ENCODE measurements around the gene F2RL2.

The F2RL2 gene

DNA sequence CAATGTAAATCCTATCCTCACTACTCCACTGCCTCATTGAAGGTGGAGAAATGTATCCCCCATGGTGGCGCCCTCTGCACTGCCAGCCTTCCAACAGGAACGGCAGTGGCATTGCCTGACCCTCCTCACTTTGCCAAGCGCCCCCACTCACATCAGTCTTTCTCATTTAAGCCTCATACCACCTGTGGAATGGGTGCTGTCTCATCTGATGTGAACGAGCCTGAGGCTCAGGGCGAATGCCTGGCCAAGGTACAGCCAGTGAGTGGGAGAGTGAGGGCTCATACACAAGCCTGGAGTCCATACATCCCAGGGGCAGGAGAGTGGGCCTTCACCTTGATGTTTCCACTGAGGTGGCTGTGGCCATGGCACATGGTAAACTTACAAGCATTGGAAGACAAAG, 10.3 kb downstream of the F2RL2 start:
- Histone ChIP-seq H3K27ac (replicated peaks) (no peak overlapping the region), H3K4me3 (replicated peaks; ENCODE audit: insufficient read depth, low read length) (no peak overlapping the region), H3K27me3 (ENCODE audit: insufficient read depth, poor library complexity, severe bottlenecking) (no peaks in the 10 kb centered on the region)
- TF ChIP-seq GABPA (IDR thresholded peaks at IDR 0.05; ENCODE audit: low read depth) = no peak
- TF ChIP-seq, protein P1, sequence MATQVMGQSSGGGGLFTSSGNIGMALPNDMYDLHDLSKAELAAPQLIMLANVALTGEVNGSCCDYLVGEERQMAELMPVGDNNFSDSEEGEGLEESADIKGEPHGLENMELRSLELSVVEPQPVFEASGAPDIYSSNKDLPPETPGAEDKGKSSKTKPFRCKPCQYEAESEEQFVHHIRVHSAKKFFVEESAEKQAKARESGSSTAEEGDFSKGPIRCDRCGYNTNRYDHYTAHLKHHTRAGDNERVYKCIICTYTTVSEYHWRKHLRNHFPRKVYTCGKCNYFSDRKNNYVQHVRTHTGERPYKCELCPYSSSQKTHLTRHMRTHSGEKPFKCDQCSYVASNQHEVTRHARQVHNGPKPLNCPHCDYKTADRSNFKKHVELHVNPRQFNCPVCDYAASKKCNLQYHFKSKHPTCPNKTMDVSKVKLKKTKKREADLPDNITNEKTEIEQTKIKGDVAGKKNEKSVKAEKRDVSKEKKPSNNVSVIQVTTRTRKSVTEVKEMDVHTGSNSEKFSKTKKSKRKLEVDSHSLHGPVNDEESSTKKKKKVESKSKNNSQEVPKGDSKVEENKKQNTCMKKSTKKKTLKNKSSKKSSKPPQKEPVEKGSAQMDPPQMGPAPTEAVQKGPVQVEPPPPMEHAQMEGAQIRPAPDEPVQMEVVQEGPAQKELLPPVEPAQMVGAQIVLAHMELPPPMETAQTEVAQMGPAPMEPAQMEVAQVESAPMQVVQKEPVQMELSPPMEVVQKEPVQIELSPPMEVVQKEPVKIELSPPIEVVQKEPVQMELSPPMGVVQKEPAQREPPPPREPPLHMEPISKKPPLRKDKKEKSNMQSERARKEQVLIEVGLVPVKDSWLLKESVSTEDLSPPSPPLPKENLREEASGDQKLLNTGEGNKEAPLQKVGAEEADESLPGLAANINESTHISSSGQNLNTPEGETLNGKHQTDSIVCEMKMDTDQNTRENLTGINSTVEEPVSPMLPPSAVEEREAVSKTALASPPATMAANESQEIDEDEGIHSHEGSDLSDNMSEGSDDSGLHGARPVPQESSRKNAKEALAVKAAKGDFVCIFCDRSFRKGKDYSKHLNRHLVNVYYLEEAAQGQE (IDR thresholded peaks at IDR 0.05; ENCODE audit: insufficient replicate concordance, low read depth) = no peak
- TF ChIP-seq, protein P2, sequence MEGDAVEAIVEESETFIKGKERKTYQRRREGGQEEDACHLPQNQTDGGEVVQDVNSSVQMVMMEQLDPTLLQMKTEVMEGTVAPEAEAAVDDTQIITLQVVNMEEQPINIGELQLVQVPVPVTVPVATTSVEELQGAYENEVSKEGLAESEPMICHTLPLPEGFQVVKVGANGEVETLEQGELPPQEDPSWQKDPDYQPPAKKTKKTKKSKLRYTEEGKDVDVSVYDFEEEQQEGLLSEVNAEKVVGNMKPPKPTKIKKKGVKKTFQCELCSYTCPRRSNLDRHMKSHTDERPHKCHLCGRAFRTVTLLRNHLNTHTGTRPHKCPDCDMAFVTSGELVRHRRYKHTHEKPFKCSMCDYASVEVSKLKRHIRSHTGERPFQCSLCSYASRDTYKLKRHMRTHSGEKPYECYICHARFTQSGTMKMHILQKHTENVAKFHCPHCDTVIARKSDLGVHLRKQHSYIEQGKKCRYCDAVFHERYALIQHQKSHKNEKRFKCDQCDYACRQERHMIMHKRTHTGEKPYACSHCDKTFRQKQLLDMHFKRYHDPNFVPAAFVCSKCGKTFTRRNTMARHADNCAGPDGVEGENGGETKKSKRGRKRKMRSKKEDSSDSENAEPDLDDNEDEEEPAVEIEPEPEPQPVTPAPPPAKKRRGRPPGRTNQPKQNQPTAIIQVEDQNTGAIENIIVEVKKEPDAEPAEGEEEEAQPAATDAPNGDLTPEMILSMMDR (IDR thresholded peaks at IDR 0.05; ENCODE audit: insufficient read depth, low read length) = no peak
- TF ChIP-seq SPI1 (IDR thresholded peaks at IDR 0.05; ENCODE audit: borderline replicate concordance, low read depth) = no peak
- TF ChIP-seq POLR2AphosphoS5 (IDR thresholded peaks at IDR 0.05; ENCODE audit: low read depth) = no peak
- no peak for DNase-seq (ENCODE audit: low read depth in 1 of 2, low spot score in 1 of 2)

DNA sequence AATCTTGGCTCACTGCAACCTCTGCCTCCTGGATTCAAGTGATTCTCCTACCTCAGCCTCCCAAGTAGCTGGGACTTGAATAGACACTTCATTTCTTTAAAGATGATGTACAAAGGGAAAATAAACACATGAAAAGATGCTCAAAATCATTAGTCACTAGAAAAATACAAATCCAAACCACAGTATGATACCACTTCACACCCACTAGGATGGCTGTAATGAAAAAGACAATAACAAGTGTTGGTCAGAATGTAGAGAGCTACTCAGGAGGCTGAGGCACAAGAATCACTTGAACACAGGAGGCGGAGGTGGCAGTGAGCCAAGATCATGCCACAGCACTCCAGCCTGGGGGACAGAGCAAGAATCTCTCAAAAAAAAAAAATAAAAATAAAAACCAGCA, 13.0 kb downstream of the F2RL2 start:
- H3K27me3 ChIP-seq (ENCODE audit: insufficient read depth, poor library complexity, severe bottlenecking) = no peaks in the 10 kb centered on the region
- no peak for DNase-seq (ENCODE audit: low read depth in 1 of 2, low spot score in 1 of 2)

DNA sequence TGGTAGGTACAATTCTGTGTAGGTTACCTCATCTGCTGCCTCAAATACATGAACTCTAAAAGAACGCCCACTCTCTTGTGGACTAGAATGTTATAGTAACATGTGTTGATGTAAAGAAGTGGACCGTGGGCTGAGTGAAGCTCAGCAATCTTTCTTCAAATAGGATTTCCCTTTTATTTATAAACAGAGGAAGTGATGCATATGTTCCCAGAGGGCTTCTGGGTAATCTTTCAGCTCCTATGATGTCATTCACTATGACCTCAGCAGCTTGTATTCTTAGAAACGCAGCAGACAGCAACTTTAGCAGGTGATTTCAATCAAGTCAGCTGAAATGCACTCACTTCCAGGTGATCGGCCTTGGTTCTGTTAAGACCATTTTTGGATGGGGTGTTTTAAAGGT, 14.4 kb downstream of the F2RL2 start:
- TF ChIP-seq POLR2AphosphoS5 (IDR thresholded peaks at IDR 0.05; ENCODE audit: low read depth) = no peak
- TF ChIP-seq, protein P1 (IDR thresholded peaks at IDR 0.05; ENCODE audit: insufficient replicate concordance, low read depth) = no peak
- TF ChIP-seq SPI1 (IDR thresholded peaks at IDR 0.05; ENCODE audit: borderline replicate concordance, low read depth) = no peak
- TF ChIP-seq GABPA (IDR thresholded peaks at IDR 0.05; ENCODE audit: low read depth) = no peak
- TF ChIP-seq, protein P2 (IDR thresholded peaks at IDR 0.05; ENCODE audit: insufficient read depth, low read length) = no peak
- Histone ChIP-seq H3K27ac (replicated peaks) (no peak overlapping the region), H3K4me3 (replicated peaks; ENCODE audit: insufficient read depth, low read length) (no peak overlapping the region), H3K27me3 (ENCODE audit: insufficient read depth, poor library complexity, severe bottlenecking) (no peaks in the 10 kb centered on the region)
- DNase-seq (ENCODE audit: low read depth in 1 of 2, low spot score in 1 of 2) = no peak

More for the DNA sequence above, 13.0 kb downstream of the F2RL2 start:
- TF ChIP-seq, protein P1 (IDR thresholded peaks at IDR 0.05; ENCODE audit: insufficient replicate concordance, low read depth) = no peak
- TF ChIP-seq, protein P2 (IDR thresholded peaks at IDR 0.05; ENCODE audit: insufficient read depth, low read length) = no peak
- TF ChIP-seq POLR2AphosphoS5 (IDR thresholded peaks at IDR 0.05; ENCODE audit: low read depth) = no peak
- no peak for TF ChIP-seq GABPA (IDR thresholded peaks at IDR 0.05; ENCODE audit: low read depth)
- no peak for TF ChIP-seq SPI1 (IDR thresholded peaks at IDR 0.05; ENCODE audit: borderline replicate concordance, low read depth)
- H3K27ac ChIP-seq (replicated peaks) = no peak overlapping the region
- no peak overlapping the region for H3K4me3 ChIP-seq (replicated peaks; ENCODE audit: insufficient read depth, low read length)
